Measurements from ENCODE around the gene GIMAP8. TPM values are rescaled to one million over a fixed set of nuclear protein-coding genes. Genes with fewer than 3 reads are reported as not detected.
A peak's percentile ranks its signal among the peaks of the same experiment; 100 is the strongest.

Gene GIMAP8
- total RNA-seq, 1 experiment from 2014 or later, result not detected

- Histone ChIP-seq H3K27me3 (ENCODE audit: insufficient read depth, low read length) (no peaks in the 10 kb centered on the region), H3T11ph (ENCODE audit: low read length) (no peak overlapping the region), H3K9me3 (ENCODE audit: control insufficient read depth, low read depth, low read length) (no peaks in the 10 kb centered on the region), H3K14ac (ENCODE audit: insufficient read depth, low read length) (peak overlapping the region; percentile 54; the same call in 1 of the 2 replicates), H2AK5ac (ENCODE audit: insufficient read length, low read length) (no peak overlapping the region), H3K79me2 (ENCODE audit: insufficient read depth, low read length) (no peaks in the 10 kb centered on the region), H3K9ac (ENCODE audit: extremely low read depth, insufficient read length, low read length) (peak overlapping the region; percentile 10), H3K18ac (ENCODE audit: insufficient read length, low read depth, low read length) (peak overlapping the region; percentile 44), H3K4me2 (ENCODE audit: insufficient read depth, insufficient read length, low read length) (peak overlapping the region; percentile 62), H2AFZ (ENCODE audit: low read length) (no peak overlapping the region), H4K20me1 (ENCODE audit: control insufficient read depth, insufficient read depth, insufficient read length) (no peaks in the 10 kb centered on the region), H3K23me2 (ENCODE audit: insufficient read length, low read depth, low read length, poor library complexity, severe bottlenecking) (peaks cover 8% of the 10 kb centered on the region), H3K79me1 (ENCODE audit: insufficient read depth, low read depth, low read length, poor library complexity, severe bottlenecking) (no peaks in the 10 kb centered on the region), H2BK20ac (ENCODE audit: low read depth, low read length, poor library complexity, severe bottlenecking) (no peak overlapping the region), H3K4ac (ENCODE audit: low read depth, low read length) (no peak overlapping the region; the same call in 1 of the 2 replicates), H2BK120ac (ENCODE audit: low read depth, low read length, poor library complexity, severe bottlenecking) (no peak overlapping the region), H4K5ac (ENCODE audit: insufficient read length, low read depth, low read length) (no peak overlapping the region), H4K8ac (replicated peaks; ENCODE audit: insufficient read length, low read depth, low read length) (no peak overlapping the region), H2BK15ac (ENCODE audit: low read depth, low read length) (no peak overlapping the region; the same call in 1 of the 2 replicates), H3K56ac (ENCODE audit: insufficient read length, low read depth, low read length) (no peak overlapping the region), H3K23ac (ENCODE audit: insufficient read length, low read depth, low read length) (no peak overlapping the region), H2BK5ac (ENCODE audit: insufficient read length, low read length) (no peak overlapping the region), H2BK12ac (ENCODE audit: insufficient read length, low read depth, low read length) (no peak overlapping the region), H3K27ac (ENCODE audit: insufficient read length, low read depth, low read length) (no peak overlapping the region), H4K91ac (ENCODE audit: insufficient read length, low read depth, low read length) (no peak overlapping the region), H3K4me1 (ENCODE audit: insufficient read depth, low read length) (peaks cover 37% of the 10 kb centered on the region)
- peak overlapping the region; percentile 73 to 92 for H3K4me3 Mint-ChIP-seq
- WGBS (ENCODE audit: extremely low coverage, insufficient read length, low lambda C conversion rate), result no CpG with 5 or more reads among the region's 86 CpGs
- TF ChIP-seq, protein P1, sequence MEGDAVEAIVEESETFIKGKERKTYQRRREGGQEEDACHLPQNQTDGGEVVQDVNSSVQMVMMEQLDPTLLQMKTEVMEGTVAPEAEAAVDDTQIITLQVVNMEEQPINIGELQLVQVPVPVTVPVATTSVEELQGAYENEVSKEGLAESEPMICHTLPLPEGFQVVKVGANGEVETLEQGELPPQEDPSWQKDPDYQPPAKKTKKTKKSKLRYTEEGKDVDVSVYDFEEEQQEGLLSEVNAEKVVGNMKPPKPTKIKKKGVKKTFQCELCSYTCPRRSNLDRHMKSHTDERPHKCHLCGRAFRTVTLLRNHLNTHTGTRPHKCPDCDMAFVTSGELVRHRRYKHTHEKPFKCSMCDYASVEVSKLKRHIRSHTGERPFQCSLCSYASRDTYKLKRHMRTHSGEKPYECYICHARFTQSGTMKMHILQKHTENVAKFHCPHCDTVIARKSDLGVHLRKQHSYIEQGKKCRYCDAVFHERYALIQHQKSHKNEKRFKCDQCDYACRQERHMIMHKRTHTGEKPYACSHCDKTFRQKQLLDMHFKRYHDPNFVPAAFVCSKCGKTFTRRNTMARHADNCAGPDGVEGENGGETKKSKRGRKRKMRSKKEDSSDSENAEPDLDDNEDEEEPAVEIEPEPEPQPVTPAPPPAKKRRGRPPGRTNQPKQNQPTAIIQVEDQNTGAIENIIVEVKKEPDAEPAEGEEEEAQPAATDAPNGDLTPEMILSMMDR (conservative IDR thresholded peaks at IDR 0.05), result no peak
- DNase-seq, result peak; percentile 78
- no peaks in the 10 kb centered on the region for H3K27me3 Mint-ChIP-seq (ENCODE audit: low read depth)
- H3K9me3 Mint-ChIP-seq, result no peaks in the 10 kb centered on the region; a peak in 1 of 5 replicates
- peaks cover 11 to 21% (median 20%) of the 10 kb centered on the region in 3 experiments for H3K36me3 Mint-ChIP-seq (ENCODE audit: insufficient read depth in 1 of 3, low read depth in 3 of 3)
- H3K27ac Mint-ChIP-seq, result peak overlapping the region; percentile 99
- H3K4me1 Mint-ChIP-seq, result peaks cover 64% of the 10 kb centered on the region in 2 experiments
These were observed 45.4 kb upstream of the GIMAP8 start for GRCh38 chr7:150404805-150405583.

All from H9 (cell line).